ENCODE results near the gene PLA2G6. TPM values are rescaled to one million over a fixed set of nuclear protein-coding genes. Genes with fewer than 3 reads are reported as not detected.

PLA2G6 gene, protein sequence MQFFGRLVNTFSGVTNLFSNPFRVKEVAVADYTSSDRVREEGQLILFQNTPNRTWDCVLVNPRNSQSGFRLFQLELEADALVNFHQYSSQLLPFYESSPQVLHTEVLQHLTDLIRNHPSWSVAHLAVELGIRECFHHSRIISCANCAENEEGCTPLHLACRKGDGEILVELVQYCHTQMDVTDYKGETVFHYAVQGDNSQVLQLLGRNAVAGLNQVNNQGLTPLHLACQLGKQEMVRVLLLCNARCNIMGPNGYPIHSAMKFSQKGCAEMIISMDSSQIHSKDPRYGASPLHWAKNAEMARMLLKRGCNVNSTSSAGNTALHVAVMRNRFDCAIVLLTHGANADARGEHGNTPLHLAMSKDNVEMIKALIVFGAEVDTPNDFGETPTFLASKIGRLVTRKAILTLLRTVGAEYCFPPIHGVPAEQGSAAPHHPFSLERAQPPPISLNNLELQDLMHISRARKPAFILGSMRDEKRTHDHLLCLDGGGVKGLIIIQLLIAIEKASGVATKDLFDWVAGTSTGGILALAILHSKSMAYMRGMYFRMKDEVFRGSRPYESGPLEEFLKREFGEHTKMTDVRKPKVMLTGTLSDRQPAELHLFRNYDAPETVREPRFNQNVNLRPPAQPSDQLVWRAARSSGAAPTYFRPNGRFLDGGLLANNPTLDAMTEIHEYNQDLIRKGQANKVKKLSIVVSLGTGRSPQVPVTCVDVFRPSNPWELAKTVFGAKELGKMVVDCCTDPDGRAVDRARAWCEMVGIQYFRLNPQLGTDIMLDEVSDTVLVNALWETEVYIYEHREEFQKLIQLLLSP
- 10 to 100 TPM; 39.8 to 43.1 TPM for total RNA-seq

DNA sequence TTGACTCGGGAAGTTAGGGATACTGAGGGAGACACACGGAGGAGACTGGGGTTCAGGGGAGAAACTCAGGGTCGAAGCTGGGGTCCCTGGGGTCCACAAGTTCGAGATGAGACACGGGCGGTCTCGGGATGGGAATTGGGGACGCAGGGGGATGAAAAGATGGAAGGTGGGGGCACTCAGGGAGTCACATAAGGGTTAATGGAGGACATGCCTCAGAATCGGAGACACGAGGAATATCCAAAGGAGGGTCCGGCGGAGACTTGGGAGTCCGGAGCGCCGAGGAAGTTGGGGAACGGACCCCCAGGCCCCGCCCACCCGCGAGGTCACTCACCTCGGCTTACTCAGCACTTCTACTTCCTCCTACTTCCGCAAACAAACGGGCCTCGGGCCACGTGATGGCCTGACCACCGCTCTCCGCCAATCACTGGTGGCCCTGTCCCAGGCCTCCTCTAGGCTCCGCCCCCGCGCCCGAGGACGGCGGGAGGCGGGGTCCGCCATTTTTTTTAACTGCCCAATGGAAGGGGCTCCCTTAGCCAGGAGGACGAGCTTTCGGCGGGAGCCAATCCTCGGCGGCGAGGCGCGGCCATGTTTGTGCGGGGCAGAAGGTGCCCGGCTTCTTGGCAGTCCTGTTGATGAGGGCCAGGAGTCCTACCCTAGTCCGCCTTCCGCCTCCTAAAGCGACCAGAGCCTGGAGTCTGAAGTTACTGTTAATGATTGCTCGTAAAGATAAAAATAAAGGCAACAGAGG, at the start of gene PLA2G6:
Gene PLA2G6, minus strand, starts transcription at position 378 of the 748 bp plus-strand sequence. CDS start 12,404 bp downstream, outside the sequence.
- Mint-ChIP-seq H3K36me3 (ENCODE audit: low read depth) (peaks cover 2% of the 10 kb centered on the region), H3K9me3 (ENCODE audit: insufficient read depth) (no peaks in the 10 kb centered on the region)
- POLR2A ChIA-PET: interaction anchor here (0.6 to 3.0 kb wide), 8 partner anchors 13 to 379 kb away, joined by 3 to 43 read pairs (median 5); partner anchors contain the start of gene MAFF

DNA sequence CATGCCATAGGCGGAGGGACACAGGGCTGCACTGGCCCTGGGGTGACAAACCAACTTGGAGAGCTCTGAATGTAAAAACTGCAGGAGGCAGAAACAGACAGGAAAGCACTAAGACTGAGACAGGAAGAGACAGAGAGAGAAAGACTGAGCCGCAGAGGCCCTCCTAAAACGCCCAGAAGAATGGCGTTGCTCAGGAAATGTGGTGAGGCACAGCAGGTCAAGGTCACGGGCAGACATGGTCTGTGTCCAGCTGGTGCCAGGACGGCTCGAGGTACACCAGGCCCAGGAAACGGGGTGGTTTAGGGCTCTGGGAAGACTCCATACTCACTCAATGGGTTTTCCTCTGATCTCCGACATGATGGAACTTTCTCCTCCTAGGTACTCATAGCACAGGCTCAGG, 49.3 kb upstream of the PLA2G6 start:
- Mint-ChIP-seq H3K27me3 (ENCODE audit: low read depth) (no peaks in the 10 kb centered on the region), H3K9me3 (ENCODE audit: insufficient read depth) (no peaks in the 10 kb centered on the region), H3K36me3 (ENCODE audit: low read depth) (peaks cover 10% of the 10 kb centered on the region), H3K27ac (no peak overlapping the region), H3K4me1 (ENCODE audit: low read depth) (peaks cover 13% of the 10 kb centered on the region), H3K4me3 (no peak overlapping the region)
- no peak for ATAC-seq
- ChIA-PET CTCF (interaction anchor here (0.7 to 4.5 kb wide), 10 partner anchors 9 to 181 kb away, joined by 3 to 32 read pairs (median 3); no protein-coding TSS in a partner anchor), POLR2A (interaction anchor here (1.0 kb wide), 1 partner anchor 27 kb away, joined by 3 read pairs; no protein-coding TSS in a partner anchor)
- DNase-seq: no peak

More for the DNA sequence above, at the start of gene PLA2G6:
- peaks cover 62% of the 10 kb centered on the region for H3K4me1 Mint-ChIP-seq (ENCODE audit: low read depth)
- H3K27ac Mint-ChIP-seq: peak within 1 kb of the TSS; percentile 94
- peak within 1 kb of the TSS; percentile 96 for H3K4me3 Mint-ChIP-seq
- peak; percentile 99 for DNase-seq
- H3K27me3 Mint-ChIP-seq (ENCODE audit: low read depth): peaks cover 6% of the 10 kb centered on the region
- CTCF ChIA-PET: interaction anchor here (1.1 to 2.8 kb wide), 4 partner anchors 16 to 130 kb away, joined by 4 to 10 read pairs (median 4); partner anchors contain the start of gene MAFF
- ATAC-seq: peak; percentile 98

DNA sequence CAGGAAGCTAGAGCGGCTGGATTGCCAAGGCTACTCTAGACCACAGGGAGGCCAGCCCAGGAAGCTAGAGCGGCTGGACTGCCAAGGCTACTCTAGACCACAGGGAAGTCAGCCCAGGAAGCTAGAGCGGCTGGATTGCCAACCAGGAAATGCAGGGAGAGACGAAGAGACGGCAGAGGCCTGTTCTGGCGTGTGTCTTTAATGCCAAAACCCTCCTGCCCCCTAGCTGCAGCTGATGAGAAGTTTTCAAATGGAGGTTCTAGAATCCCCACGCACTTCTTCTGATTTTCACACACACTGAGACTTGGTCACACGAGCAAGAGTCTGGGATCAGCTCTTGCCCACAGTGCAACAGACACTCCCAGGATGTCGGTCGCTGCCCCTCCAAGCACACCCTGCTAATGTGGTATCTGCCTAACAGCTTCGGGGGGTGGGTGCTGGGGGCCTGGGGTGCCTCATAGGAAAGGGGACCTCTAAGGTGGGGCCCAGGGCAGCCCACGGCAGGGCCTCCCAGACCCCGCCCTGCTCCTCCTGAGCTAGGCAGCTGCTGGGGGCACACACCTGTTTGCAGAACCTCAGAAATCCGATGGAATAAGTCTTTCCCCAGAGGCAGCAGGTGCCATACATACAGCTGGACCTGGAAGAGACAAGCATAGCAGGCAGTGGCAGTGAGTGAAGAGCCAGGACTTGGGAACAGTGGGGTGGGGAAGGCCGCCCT, 48.6 kb upstream of the PLA2G6 start:
- DNase-seq (peak; percentile 56), ATAC-seq (peak; percentile 43)
- H3K9me3 Mint-ChIP-seq (ENCODE audit: insufficient read depth): no peaks in the 10 kb centered on the region
- H3K27me3 Mint-ChIP-seq (ENCODE audit: low read depth): no peaks in the 10 kb centered on the region
- H3K4me1 Mint-ChIP-seq (ENCODE audit: low read depth): peaks cover 13% of the 10 kb centered on the region
- H3K27ac Mint-ChIP-seq: no peak overlapping the region
- peaks cover 10% of the 10 kb centered on the region for H3K36me3 Mint-ChIP-seq (ENCODE audit: low read depth)
- ChIA-PET POLR2A (interaction anchor here (1.0 to 1.7 kb wide), 2 partner anchors 26 to 116 kb away, joined by 3 to 4 read pairs; no protein-coding TSS in a partner anchor), CTCF (interaction anchor here (0.7 to 4.5 kb wide), 16 partner anchors 10 to 203 kb away, joined by 3 to 32 read pairs (median 3); partner anchors contain the start of gene BAIAP2L2)
- H3K4me3 Mint-ChIP-seq: no peak overlapping the region

DNA sequence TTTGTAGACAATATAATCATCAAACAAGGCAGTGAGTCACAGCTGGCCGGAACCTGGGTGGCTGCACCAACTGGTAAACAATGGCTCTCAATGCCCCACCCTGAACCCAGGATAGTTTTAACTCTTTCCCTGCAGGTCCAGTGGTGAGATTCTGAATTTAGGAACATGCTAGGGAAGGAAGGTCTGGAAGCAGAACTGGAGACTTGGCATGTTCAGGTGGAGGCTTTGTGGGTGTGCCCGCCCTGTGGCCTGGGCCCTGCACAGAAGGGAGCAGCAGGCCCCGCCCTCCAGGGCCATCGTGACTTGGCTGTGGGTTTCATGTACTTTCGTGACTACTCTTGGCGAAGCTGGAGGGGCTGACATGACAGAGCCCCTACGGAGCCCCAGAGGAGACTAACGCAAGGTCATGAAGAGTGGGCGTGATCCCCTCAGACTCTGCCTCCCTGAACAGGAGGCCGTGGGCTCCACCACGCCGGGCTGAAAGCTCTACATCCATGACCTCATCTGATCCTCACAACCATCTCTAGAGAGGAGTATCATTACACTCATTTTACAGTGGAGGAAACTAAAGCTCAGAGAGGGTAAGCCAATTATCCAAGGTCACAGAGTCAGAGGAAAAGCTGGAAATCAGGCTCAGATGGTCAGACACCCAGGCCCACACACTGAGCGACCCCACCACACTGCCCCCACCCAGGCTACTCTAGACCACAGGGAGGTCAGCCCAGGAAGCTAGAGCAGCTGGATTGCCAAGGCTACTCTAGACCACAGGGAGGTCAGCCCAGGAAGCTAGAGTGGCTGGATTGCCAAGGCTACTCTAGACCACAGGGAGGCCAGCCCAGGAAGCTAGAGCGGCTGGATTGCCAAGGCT, 47.5 kb upstream of the PLA2G6 start:
- H3K9me3 Mint-ChIP-seq (ENCODE audit: insufficient read depth): no peaks in the 10 kb centered on the region
- peaks cover 13% of the 10 kb centered on the region for H3K4me1 Mint-ChIP-seq (ENCODE audit: low read depth)
- H3K4me3 Mint-ChIP-seq: no peak overlapping the region
- peak overlapping the region; percentile 48 for H3K27ac Mint-ChIP-seq
- H3K36me3 Mint-ChIP-seq (ENCODE audit: low read depth): peaks cover 10% of the 10 kb centered on the region
- DNase-seq (no peak), ATAC-seq (no peak)
- no peaks in the 10 kb centered on the region for H3K27me3 Mint-ChIP-seq (ENCODE audit: low read depth)
- POLR2A ChIA-PET: interaction anchor here (1.7 kb wide), 1 partner anchor 114 kb away, joined by 4 read pairs; no protein-coding TSS in a partner anchor
- CTCF ChIA-PET: interaction anchor here (0.7 to 4.5 kb wide), 10 partner anchors 11 to 202 kb away, joined by 3 to 32 read pairs (median 4); partner anchors contain the start of gene BAIAP2L2

DNA sequence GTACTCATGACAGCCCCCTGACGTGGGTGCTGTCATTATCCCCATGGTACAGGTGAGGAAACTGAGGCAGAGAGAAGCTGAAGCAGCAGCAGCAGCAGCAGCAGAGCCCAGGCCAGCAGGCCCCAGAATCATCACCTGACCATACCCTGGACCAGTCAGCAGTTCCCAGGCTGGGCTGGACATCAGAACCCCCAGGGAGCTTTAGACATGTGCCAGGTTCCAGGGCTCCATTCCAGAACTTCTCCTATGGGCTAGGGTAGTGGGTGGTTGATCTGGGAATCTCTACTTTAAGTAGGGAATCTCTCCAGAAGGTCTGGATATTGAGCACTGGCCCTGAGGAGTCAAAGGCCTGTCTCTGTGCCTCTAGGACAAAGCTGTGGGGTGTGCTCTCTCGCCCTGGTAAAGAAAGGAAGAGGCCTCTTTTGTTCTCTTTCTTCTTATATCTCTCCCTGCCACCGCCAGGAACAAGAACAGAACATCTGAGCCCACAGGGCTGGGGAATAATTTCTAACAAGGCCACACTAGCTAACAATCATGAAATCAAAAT, 46.8 kb upstream of the PLA2G6 start:
- H3K9me3 Mint-ChIP-seq (ENCODE audit: insufficient read depth): no peaks in the 10 kb centered on the region
- ChIA-PET POLR2A (no interaction called here), CTCF (interaction anchor here (1.7 to 4.5 kb wide), 3 partner anchors 114 to 175 kb away, joined by 4 to 32 read pairs (median 16); no protein-coding TSS in a partner anchor)
- no peak for ATAC-seq
- peak overlapping the region; percentile 48 for H3K27ac Mint-ChIP-seq
- no peak overlapping the region for H3K4me3 Mint-ChIP-seq
- H3K36me3 Mint-ChIP-seq (ENCODE audit: low read depth): peaks cover 10% of the 10 kb centered on the region
- peaks cover 13% of the 10 kb centered on the region for H3K4me1 Mint-ChIP-seq (ENCODE audit: low read depth)
- no peaks in the 10 kb centered on the region for H3K27me3 Mint-ChIP-seq (ENCODE audit: low read depth)
- no peak for DNase-seq

DNA sequence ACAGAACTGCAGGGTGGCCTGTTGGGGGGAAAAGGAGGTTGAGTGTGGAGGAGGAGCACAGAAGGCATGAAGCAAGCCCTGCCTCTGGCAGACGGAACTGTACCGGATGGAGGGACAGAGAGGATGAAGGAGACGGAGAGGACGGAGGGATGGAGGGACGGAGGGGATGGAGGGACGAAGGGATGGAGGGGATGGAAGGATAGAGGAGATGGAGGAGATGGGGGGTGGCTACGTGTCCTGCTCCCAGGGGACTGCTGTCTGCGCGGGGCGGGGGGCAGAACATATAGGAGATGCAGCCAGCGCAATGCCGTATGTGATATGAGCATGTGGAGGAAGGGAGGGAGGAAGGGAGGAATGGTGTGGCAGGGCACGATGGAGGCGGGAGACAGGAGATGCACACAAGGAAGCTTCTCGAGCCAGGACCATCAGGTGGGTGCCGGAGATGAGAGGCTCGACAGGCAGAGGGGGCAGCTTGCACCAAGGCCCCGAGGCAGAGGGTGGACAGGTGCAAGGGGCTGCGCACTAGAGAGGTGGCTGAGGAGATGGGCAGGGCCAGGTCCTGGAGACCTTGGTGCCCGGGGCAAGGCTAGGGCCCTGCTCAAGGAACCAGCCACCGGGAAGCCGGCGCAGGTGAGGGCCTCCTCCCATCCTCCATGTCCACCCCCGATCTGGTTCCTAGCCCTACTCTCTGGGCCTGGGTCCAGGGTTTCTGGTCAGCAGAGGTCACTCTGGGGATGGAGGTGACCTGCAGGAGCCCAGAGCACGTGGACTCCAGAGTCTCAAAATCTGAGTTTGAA, 45.4 kb upstream of the PLA2G6 start:
- Mint-ChIP-seq H3K4me3 (no peak overlapping the region), H3K4me1 (ENCODE audit: low read depth) (peaks cover 13% of the 10 kb centered on the region), H3K36me3 (ENCODE audit: low read depth) (peaks cover 12% of the 10 kb centered on the region), H3K9me3 (ENCODE audit: insufficient read depth) (no peaks in the 10 kb centered on the region), H3K27ac (no peak overlapping the region), H3K27me3 (ENCODE audit: low read depth) (no peaks in the 10 kb centered on the region)
- ATAC-seq: no peak
- POLR2A ChIA-PET: interaction anchor here (0.5 kb wide), 1 partner anchor 59 kb away, joined by 4 read pairs; no protein-coding TSS in a partner anchor
- DNase-seq: no peak
- CTCF ChIA-PET: interaction anchor here (1.0 kb wide), 1 partner anchor 112 kb away, joined by 3 read pairs; no protein-coding TSS in a partner anchor

DNA sequence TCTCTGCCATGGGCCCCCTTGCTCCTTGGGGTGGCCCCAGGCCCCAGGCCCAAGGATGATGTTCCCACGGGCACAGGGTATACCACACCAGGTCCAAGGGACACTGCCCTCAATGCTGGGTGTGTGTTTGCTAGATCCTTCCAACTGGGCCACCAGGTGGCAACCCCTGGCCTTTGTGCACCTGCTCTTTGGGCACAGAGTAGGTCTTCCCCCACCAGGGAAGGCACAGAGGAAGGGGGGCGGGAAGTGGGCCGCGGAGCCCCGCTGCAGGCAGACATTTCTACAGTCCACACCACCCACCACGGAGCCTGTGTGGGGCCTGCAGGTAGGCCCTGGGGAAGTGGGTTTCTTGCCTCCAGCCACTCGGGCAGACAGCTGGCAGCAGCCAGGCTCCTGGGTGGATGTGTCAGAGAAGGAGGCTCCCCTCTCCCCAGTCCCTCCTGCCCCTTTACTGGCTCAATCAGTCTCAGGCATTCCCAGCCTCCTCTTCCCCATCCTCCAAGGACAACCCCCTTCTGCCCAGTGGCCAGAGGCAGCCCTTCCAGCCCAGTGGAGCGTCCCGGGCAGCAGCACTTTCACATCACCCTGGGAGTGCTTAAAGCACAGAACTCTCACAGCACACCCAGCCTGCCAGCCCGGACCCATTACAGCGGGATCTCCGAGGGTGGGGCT, 41.8 kb upstream of the PLA2G6 start:
- ChIA-PET CTCF (no interaction called here), POLR2A (no interaction called here)
- Mint-ChIP-seq H3K27ac (peak overlapping the region; percentile 39), H3K4me1 (ENCODE audit: low read depth) (peaks cover 11% of the 10 kb centered on the region), H3K4me3 (no peak overlapping the region), H3K9me3 (ENCODE audit: insufficient read depth) (no peaks in the 10 kb centered on the region), H3K36me3 (ENCODE audit: low read depth) (peaks cover 2% of the 10 kb centered on the region), H3K27me3 (ENCODE audit: low read depth) (no peaks in the 10 kb centered on the region)
- ATAC-seq: no peak
- no peak for DNase-seq

DNA sequence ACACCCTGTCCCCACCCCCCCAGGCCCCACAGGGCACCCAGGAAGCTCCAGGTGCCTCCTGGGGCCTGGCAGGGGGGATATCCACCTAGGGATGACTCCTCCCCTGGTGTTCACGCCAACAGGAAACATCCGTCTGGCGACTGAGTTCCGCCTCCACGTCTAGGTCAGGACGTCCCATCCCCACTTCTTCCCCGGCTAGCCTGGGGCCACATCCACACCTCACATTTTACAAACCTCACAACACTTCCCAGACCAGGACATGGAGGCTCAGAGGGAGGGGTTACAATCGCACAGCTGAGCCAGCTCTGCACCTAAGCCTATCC, 41.1 kb upstream of the PLA2G6 start:
- CTCF ChIA-PET: no interaction called here
- peak overlapping the region; percentile 68 for H3K27ac Mint-ChIP-seq
- no peaks in the 10 kb centered on the region for H3K27me3 Mint-ChIP-seq (ENCODE audit: low read depth)
- no peak for ATAC-seq
- no peaks in the 10 kb centered on the region for H3K9me3 Mint-ChIP-seq (ENCODE audit: insufficient read depth)
- peaks cover 2% of the 10 kb centered on the region for H3K36me3 Mint-ChIP-seq (ENCODE audit: low read depth)
- POLR2A ChIA-PET: no interaction called here
- no peak overlapping the region for H3K4me3 Mint-ChIP-seq
- peaks cover 18% of the 10 kb centered on the region for H3K4me1 Mint-ChIP-seq (ENCODE audit: low read depth)
- DNase-seq: no peak

Data from activated CD8-positive, alpha-beta T cell treated with anti-CD3 and anti-CD28 coated beads, Interleukin-2, amount 10 ng/mL, durations not matched to agents 7 days and 5 days (primary cell).